ENCODE data around the gene ZCCHC9. TPM values are rescaled to one million over a fixed set of nuclear protein-coding genes. Genes with fewer than 3 reads are reported as not detected.
"Not testable (repeated sequence)": the region's sequence is repeated elsewhere in the genome, so short reads cannot be mapped to it uniquely, and the experiment has no call there.

Gene ZCCHC9
- total RNA-seq, 4 donors from 2014 or later: 24.5 to 32.6 (median 26.8) TPM

- no peaks in the 10 kb centered on the region for H3K36me3 ChIP-seq
- H3K27me3 ChIP-seq: no peaks in the 10 kb centered on the region
- no peak overlapping the region for H3K27ac ChIP-seq
- DNase-seq: no peak
- H3K4me3 ChIP-seq: no peak overlapping the region
- no peaks in the 10 kb centered on the region for H3K4me1 ChIP-seq
- TF ChIP-seq POLR2A (IDR thresholded peaks at IDR 0.05): no peak
- no peak for TF ChIP-seq CTCF (IDR thresholded peaks at IDR 0.05)
- H3K9me3 ChIP-seq: no peaks in the 10 kb centered on the region
Observed at GRCh38 chr5:81335946-81336345, 34.6 kb downstream of the ZCCHC9 start.

- Histone ChIP-seq H3K36me3 (no peaks in the 10 kb centered on the region), H3K4me3 (no peak overlapping the region), H3K4me1 (no peaks in the 10 kb centered on the region)
Observed at GRCh38 chr5:81336556-81336955, 35.2 kb downstream of the ZCCHC9 start.

GRCh38 chr5:81337803-81338202, 36.4 kb downstream of the ZCCHC9 start:
- no peak for TF ChIP-seq POLR2A (IDR thresholded peaks at IDR 0.05)
- no peak for TF ChIP-seq CTCF (IDR thresholded peaks at IDR 0.05)
- no peak overlapping the region for H3K4me3 ChIP-seq
- DNase-seq: no peak
- H3K4me1 ChIP-seq: no peaks in the 10 kb centered on the region
- no peaks in the 10 kb centered on the region for H3K9me3 ChIP-seq
- no peak overlapping the region for H3K27ac ChIP-seq
- H3K36me3 ChIP-seq: no peaks in the 10 kb centered on the region
- H3K27me3 ChIP-seq: no peaks in the 10 kb centered on the region

More at GRCh38 chr5:81336556-81336955, 35.2 kb downstream of the ZCCHC9 start:
- H3K27me3 ChIP-seq: no peaks in the 10 kb centered on the region
- no peak overlapping the region for H3K27ac ChIP-seq
- no peaks in the 10 kb centered on the region for H3K9me3 ChIP-seq
- DNase-seq: no peak
- TF ChIP-seq CTCF (IDR thresholded peaks at IDR 0.05) (no peak), POLR2A (IDR thresholded peaks at IDR 0.05) (no peak)

GRCh38 chr5:81338213-81338612, 36.8 kb downstream of the ZCCHC9 start:
- not testable (repeated sequence) for H3K27ac ChIP-seq, H3K9me3 ChIP-seq, H3K36me3 ChIP-seq, DNase-seq, H3K27me3 ChIP-seq, H3K4me1 ChIP-seq, H3K4me3 ChIP-seq

- peak in 2 of 3 donors; percentile 59 to 61 for DNase-seq
Observed at GRCh38 chr5:81344736-81345135, 43.3 kb downstream of the ZCCHC9 start.

GRCh38 chr5:81345411-81346003, 44.1 kb downstream of the ZCCHC9 start:
- DNase-seq: no peak
- Histone ChIP-seq H3K27ac (peak overlapping the region in 1 of 4 donors; percentile 4), H3K27me3 (no peaks in the 10 kb centered on the region), H3K36me3 (no peaks in the 10 kb centered on the region), H3K4me1 (no peaks in the 10 kb centered on the region), H3K4me3 (no peak overlapping the region), H3K9me3 (no peaks in the 10 kb centered on the region)
- TF ChIP-seq CTCF (IDR thresholded peaks at IDR 0.05) (peak in 3 of 6 experiments; percentile 9 to 27 (median 20)), POLR2A (IDR thresholded peaks at IDR 0.05) (no peak)

More at GRCh38 chr5:81344736-81345135, 43.3 kb downstream of the ZCCHC9 start:
- H3K4me3 ChIP-seq: no peak overlapping the region
- H3K9me3 ChIP-seq: no peaks in the 10 kb centered on the region
- no peaks in the 10 kb centered on the region for H3K4me1 ChIP-seq
- TF ChIP-seq POLR2A (IDR thresholded peaks at IDR 0.05) (no peak), CTCF (IDR thresholded peaks at IDR 0.05) (no peak)
- H3K36me3 ChIP-seq: no peaks in the 10 kb centered on the region
- peak overlapping the region in 2 of 4 donors; percentile 15 to 33 for H3K27ac ChIP-seq
- H3K27me3 ChIP-seq: no peaks in the 10 kb centered on the region

Data from Peyer's patch (tissue), 4 donors.